ENCODE results near the gene GPR137.
A peak's percentile ranks its signal among the peaks of the same experiment; 100 is the strongest.

Gene GPR137

DNA sequence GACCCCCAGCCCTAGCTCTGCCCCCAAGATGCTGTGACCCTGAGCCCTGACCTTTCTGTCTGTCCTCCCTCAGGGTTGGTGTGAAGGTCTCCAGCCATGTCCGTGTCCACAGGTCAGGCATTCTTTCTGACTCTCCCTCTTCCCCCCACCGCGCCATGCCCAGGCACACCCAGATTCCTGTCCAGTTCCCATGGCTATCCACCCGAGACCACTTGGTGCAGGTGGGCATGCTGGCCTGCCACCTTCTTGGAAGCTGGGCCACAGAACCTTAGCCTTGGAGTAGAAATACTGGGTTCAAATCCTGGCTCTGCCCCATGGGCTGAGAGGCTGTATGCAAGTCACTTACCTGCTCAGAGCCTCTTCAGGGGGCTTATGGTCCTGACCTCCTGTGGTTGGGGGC, 36.6 kb upstream of the GPR137 start:
- DNase-seq (ENCODE audit: insufficient read length, low spot score) (no peak), FAIRE-seq (no peak)

DNA sequence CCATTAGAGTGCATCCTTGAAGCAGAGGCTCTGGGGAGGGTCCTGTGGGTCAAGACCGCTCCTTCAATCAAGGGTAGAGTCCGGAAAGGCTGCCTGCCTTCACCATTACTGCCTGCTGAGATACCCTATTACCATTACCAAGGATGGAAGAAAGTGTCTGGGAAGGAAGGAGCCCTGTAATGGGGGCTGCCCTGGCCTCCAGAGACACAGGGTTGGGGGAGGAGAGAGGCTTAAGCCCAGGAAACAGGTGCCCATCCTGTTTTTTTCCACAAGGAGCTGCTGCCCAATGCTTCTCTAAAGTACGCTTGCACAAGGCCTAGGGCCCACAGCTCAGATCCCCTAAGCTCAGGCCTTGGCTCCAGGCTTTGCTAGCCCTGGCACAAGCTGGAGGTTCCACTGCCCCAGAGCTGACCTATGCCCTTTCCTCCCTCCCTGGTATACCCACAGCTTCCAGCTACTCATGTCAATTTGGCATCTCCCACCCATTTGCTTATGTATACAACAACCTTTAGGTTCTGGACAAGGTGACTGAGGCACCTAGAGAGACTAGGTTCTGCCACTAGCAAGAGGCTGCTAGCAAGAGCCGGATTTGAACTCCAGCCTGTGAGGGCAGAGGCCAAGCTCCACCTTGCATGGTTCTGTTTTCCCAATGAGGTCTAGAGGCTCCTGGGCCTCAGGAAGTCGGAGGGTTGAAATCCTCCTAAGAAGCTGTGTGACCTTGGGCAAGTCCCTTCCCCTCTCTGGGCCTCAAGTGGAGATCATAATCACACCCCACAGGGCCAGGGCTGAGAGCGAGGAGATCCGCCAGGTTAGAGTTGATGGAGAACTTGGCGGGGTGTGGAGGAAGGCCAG, 35.9 kb upstream of the GPR137 start:
- FAIRE-seq (no peak), DNase-seq (ENCODE audit: insufficient read length, low spot score) (no peak)

DNA sequence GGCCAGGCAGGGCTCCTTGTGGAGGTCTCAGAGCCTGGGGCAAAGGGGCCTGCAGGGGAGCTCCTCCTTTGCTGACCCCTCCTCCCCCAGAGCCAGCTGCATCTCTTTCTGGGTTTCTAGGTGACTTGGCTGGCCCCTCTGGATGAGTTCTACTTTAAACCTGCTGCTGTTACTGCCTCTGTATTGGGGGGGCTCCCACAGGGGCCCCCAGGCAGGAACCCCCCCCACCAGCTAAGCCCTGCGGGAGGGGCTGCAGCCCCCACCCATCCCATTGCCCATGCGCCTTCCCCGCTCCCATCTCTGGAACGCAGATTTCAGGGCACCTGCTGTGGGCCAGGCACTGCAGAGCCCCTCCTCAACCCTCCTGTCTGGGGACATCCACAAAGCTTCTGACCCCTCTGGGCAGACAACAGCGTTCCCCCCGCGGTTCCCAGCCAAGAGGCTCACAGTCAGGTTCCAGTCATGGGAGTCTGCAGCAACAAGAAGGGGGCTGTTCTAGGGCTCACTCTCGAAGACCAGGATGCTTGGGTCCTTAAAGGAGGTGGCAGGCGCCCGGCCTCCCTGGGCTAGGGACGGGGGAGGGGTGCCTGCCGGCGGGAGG, 35.1 kb upstream of the GPR137 start:
- FAIRE-seq: no peak
- no peak for DNase-seq (ENCODE audit: insufficient read length, low spot score)

- DNase-seq (ENCODE audit: insufficient read length, low spot score): peak; percentile 60
- no peak for FAIRE-seq
These were observed 34.5 kb upstream of the GPR137 start, which contains the start of gene PLCB3 for GRCh38 chr11:64251016-64251752. Gene PLCB3, plus strand, starts transcription at chr11:64251530. Its CDS starts 120 bp downstream, at chr11:64251650.

GRCh38 chr11:64251753-64252002, 34.0 kb upstream of the GPR137 start:
- no peak for FAIRE-seq
- DNase-seq (ENCODE audit: insufficient read length, low spot score): no peak

GRCh38 chr11:64252003-64252872, 33.4 kb upstream of the GPR137 start:
- DNase-seq (ENCODE audit: insufficient read length, low spot score): peak; percentile 41
- FAIRE-seq: no peak

- DNase-seq (ENCODE audit: insufficient read length, low spot score) (no peak), FAIRE-seq (no peak)
These were observed 32.6 kb upstream of the GPR137 start for GRCh38 chr11:64253043-64253442.

GRCh38 chr11:64253481-64253880, 32.2 kb upstream of the GPR137 start:
- FAIRE-seq (no peak), DNase-seq (ENCODE audit: insufficient read length, low spot score) (no peak)

DNA sequence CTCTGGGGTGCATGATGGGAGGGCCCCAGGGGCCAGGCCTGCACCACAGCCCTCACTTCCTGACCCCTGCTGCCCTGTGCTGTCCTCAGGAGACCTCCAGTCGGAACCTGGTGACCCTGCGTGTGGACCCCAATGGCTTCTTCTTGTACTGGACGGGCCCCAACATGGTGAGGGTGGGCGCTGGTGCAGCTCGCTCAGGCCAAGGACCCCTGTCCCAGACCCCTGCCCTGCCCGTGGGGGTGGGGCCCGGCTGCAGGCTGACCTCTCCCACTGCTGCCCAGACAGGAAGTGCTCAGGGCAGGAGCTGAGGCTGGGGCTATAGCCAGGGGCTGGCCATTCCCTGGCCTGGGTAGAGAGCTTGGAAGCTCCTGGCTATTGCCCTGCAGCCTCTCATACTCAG, 31.3 kb upstream of the GPR137 start:
- DNase-seq (ENCODE audit: insufficient read length, low spot score) (no peak), FAIRE-seq (no peak)

DNA sequence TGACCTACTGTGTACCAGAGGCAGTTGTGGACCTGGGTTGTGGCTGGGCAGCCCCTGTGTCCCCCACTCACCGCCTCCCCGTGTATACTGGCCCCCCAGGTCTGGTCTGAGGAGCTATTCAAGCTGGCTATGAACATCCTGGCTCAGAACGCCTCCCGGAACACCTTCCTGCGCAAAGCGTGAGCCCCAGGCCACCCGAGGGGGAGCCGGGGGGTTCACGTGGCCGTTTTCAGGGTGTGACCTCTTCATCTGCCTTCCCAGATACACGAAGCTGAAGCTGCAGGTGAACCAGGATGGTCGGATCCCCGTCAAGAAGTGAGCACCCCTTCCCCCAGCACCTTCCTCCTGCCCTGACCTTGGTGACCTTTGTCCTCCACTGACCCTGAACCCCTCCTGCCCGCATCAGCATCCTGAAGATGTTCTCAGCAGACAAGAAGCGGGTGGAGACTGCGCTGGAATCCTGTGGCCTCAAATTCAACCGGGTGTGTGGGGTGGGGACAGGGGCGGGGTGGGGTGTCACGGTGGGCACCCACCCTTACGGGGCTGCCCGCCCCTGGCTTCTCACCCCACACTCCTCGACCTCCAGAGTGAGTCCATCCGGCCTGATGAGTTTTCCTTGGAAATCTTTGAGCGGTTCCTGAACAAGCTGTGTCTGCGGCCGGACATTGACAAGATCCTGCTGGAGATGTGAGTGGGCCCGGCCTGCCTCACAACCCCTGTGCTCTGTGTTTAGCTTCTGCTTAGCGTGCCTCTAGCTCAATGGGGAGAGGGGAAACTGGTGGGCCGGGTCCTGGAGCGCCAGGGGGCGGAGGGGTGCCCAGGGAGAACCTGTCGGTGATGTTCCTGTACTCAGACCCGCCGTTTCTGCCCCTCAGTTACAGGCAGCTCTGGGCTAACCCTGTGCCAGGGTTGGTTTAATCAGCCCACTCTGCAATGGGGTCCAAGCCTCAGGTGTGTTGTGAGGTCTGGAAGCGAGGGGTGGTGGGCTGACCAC, 30.2 kb upstream of the GPR137 start:
- DNase-seq (ENCODE audit: insufficient read length, low spot score) (no peak), FAIRE-seq (no peak)

GRCh38 chr11:64256300-64256699, 29.3 kb upstream of the GPR137 start:
- DNase-seq (ENCODE audit: insufficient read length, low spot score) (no peak), FAIRE-seq (no peak)

DNA sequence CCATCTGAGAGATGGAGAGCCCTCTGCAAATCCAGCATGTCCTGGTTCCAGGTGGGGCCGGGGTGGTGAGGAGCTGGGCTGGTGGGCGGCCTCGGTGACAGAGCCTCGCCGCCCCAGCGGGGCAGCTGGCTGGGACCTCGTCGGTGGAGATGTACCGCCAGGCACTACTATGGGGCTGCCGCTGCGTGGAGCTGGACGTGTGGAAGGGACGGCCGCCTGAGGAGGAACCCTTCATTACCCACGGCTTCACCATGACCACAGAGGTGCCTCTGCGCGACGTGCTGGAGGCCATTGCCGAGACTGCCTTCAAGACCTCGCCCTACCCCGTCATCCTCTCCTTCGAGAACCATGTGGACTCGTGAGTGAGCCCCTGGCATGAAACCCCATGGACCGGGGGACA, 27.3 kb upstream of the GPR137 start:
- FAIRE-seq: no peak
- no peak for DNase-seq (ENCODE audit: insufficient read length, low spot score)

DNA sequence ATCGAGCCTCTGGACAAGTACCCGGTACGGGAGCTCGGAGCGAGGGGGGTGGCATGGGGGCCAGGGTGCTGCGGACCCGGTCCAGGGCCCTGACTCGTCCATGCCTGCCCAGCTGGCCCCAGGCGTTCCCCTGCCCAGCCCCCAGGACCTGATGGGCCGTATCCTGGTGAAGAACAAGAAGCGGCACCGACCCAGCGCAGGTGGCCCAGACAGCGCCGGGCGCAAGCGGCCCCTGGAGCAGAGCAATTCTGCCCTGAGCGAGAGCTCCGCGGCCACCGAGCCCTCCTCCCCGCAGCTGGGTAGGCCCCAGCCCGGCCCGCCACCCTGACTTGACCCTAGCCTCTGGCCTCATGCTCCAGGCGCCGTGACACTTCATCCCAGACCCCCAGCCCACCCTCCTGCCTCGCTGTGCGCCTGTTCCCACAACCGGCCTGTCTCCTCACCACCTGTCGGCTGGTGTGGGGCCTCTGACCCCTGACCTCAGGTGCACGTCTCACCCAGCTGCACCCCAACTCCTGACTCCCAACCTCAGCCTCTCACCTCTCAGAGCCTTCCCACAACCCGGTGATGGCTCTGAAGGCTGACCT, 26.6 kb upstream of the GPR137 start:
- FAIRE-seq (no peak), DNase-seq (ENCODE audit: insufficient read length, low spot score) (no peak)

DNA sequence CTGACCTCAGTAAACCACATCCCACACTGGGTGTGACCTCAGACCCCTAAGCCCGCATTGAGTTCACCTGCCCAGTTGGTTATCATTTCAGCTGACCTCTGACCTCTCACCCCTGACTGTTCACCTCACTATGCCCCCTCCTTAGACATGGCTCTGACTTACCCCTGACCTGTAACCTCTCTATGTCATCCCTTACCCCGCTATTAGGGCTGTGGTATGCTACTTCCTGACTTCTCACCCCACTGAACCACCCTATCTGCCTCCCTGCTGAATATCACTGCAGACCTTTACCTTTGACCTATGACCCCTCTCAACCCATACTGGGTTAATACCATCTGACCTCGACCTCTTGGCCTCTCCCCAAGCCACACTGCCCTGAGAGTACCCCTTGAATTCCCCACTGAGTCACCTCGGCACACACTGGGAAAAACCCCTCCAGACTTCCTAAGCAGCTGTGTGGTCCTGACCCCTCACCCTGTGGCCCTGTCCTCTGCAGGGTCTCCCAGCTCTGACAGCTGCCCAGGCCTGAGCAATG, 26.0 kb upstream of the GPR137 start:
- DNase-seq (ENCODE audit: insufficient read length, low spot score) (no peak), FAIRE-seq (no peak)

DNA sequence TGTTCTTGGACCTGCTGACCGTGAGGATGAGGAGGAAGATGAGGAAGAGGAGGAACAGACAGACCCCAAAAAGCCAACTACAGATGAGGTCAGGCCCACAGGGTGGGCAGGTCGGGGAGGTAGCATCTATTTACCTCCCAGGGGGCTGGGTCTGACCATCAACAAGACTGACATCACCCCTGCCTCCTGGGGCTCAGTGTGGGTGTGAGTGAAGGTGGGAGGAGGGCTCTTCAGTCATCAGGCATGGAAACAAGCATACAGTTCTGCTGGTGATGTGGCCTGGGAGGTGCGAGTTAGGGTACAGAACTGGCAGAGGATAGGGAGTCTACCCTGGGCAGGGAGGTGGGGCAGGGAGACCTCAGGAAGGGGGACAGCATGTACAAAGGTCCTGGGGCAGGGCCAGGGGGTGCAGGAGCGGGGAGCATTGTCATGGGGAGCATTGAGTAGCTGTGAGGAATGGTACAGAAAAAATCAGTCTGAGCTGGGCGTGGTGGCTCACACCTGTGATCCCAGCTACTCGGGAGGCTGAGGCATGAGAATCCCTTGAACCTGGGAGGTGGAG, 25.4 kb upstream of the GPR137 start:
- DNase-seq (ENCODE audit: insufficient read length, low spot score) (no peak), FAIRE-seq (no peak)

- DNase-seq (ENCODE audit: insufficient read length, low spot score) (no peak), FAIRE-seq (no peak)
These were observed 24.0 kb upstream of the GPR137 start for GRCh38 chr11:64261556-64262080.

- no peak for DNase-seq (ENCODE audit: insufficient read length, low spot score)
- no peak for FAIRE-seq
These were observed 23.2 kb upstream of the GPR137 start for GRCh38 chr11:64262271-64263002.

Data from HTR-8/SVneo (cell line).